ENCODE data around the gene USP14.

Gene USP14

GRCh38 chr18:217532-218336, 59.4 kb downstream of the USP14 start:
- no peak for TF ChIP-seq CTCF (IDR thresholded peaks at IDR 0.05; ENCODE audit: extremely low read depth, missing control alignments)

GRCh38 chr18:220708-221107, 62.4 kb downstream of the USP14 start:
- TF ChIP-seq CTCF (IDR thresholded peaks at IDR 0.05; ENCODE audit: extremely low read depth, missing control alignments), result no peak
- no peak for DNase-seq (ENCODE audit: low spot score)

More at GRCh38 chr18:217532-218336, 59.4 kb downstream of the USP14 start:
- no peak for DNase-seq (ENCODE audit: low spot score)

GRCh38 chr18:225745-226144, 67.4 kb downstream of the USP14 start:
- TF ChIP-seq CTCF (IDR thresholded peaks at IDR 0.05; ENCODE audit: extremely low read depth, missing control alignments), result no peak
- DNase-seq (ENCODE audit: low spot score), result no peak

- no peak for DNase-seq (ENCODE audit: low spot score)
- no peak for TF ChIP-seq CTCF (IDR thresholded peaks at IDR 0.05; ENCODE audit: extremely low read depth, missing control alignments)
These were observed 69.0 kb downstream of the USP14 start for GRCh38 chr18:227374-227773.

- TF ChIP-seq CTCF (IDR thresholded peaks at IDR 0.05; ENCODE audit: extremely low read depth, missing control alignments), result no peak
- DNase-seq (ENCODE audit: low spot score), result no peak
These were observed 69.5 kb downstream of the USP14 start for GRCh38 chr18:227902-228301.

GRCh38 chr18:228586-228985, 70.2 kb downstream of the USP14 start:
- no peak for TF ChIP-seq CTCF (IDR thresholded peaks at IDR 0.05; ENCODE audit: extremely low read depth, missing control alignments)

GRCh38 chr18:231563-231962, 73.2 kb downstream of the USP14 start:
- TF ChIP-seq CTCF (IDR thresholded peaks at IDR 0.05; ENCODE audit: extremely low read depth, missing control alignments), result no peak
- no peak for DNase-seq (ENCODE audit: low spot score)

More at GRCh38 chr18:228586-228985, 70.2 kb downstream of the USP14 start:
- no peak for DNase-seq (ENCODE audit: low spot score)

Data from GM20000 (cell line).